Measurements from ENCODE around the gene CDH4.

CDH4 gene

GRCh38 chr20:61815176-61815575, 563.1 kb downstream of the CDH4 start:
- ATAC-seq = no peak

GRCh38 chr20:61815678-61816077, 563.6 kb downstream of the CDH4 start:
- ATAC-seq = no peak

- no peak for ATAC-seq
Measured at GRCh38 chr20:61816606-61817460, 564.8 kb downstream of the CDH4 start.

- ATAC-seq = no peak
Measured at GRCh38 chr20:61817575-61817974, 565.5 kb downstream of the CDH4 start.

GRCh38 chr20:61818746-61819573, 566.9 kb downstream of the CDH4 start:
- no peak for ATAC-seq

- no peak for ATAC-seq
Measured at GRCh38 chr20:61819574-61819846, 567.4 kb downstream of the CDH4 start.

- no peak for ATAC-seq
Measured at GRCh38 chr20:61819921-61820825, 568.1 kb downstream of the CDH4 start.

GRCh38 chr20:61821735-61822134, 569.7 kb downstream of the CDH4 start:
- ATAC-seq = no peak

GRCh38 chr20:61822396-61822795, 570.3 kb downstream of the CDH4 start:
- no peak for ATAC-seq

- no peak for ATAC-seq
Measured at GRCh38 chr20:61823242-61823641, 571.2 kb downstream of the CDH4 start.

GRCh38 chr20:61828891-61829290, 576.8 kb downstream of the CDH4 start:
- ATAC-seq = no peak

GRCh38 chr20:61829526-61829925, 577.5 kb downstream of the CDH4 start:
- ATAC-seq = no peak

GRCh38 chr20:61830241-61830930, 578.3 kb downstream of the CDH4 start:
- ATAC-seq = no peak

- ATAC-seq = no peak
Measured at GRCh38 chr20:61830991-61831390, 578.9 kb downstream of the CDH4 start.

GRCh38 chr20:61832181-61832580, 580.1 kb downstream of the CDH4 start:
- no peak for ATAC-seq

- ATAC-seq = no peak
Measured at GRCh38 chr20:61833807-61834610, 581.9 kb downstream of the CDH4 start.

- ATAC-seq = no peak
Measured at GRCh38 chr20:61835301-61835700, 583.2 kb downstream of the CDH4 start.

- ATAC-seq = no peak
Measured at GRCh38 chr20:61835791-61836350, 583.8 kb downstream of the CDH4 start.

- no peak for ATAC-seq
Measured at GRCh38 chr20:61837200-61837599, 585.1 kb downstream of the CDH4 start.

GRCh38 chr20:61839223-61839911, 587.3 kb downstream of the CDH4 start:
- ATAC-seq = no peak
